ENCODE measurements around the gene PLEKHG5. TPM values are rescaled to one million over a fixed set of nuclear protein-coding genes. Genes with fewer than 3 reads are reported as not detected.

Gene PLEKHG5
- total RNA-seq, 6 donors from 2014 or later: 5.0 to 31.4 (median 12.6) TPM

- ATAC-seq (ENCODE audit: low FRiP score in 2 of 2) (peak; percentile 23 to 42), DNase-seq (peak in 1 of 2 donors; percentile 54)
- H3K27ac ChIP-seq: no peak overlapping the region
- H3K4me3 ChIP-seq: no peak overlapping the region
- H3K4me1 ChIP-seq: peaks cover 14 to 38% (median 27%) of the 10 kb centered on the region in 4 donors
- H3K9me3 ChIP-seq: no peaks in the 10 kb centered on the region
- WGBS, 2 donors: 42 to 55% methylated on average over 10 to 19 of the region's 19 CpGs
- H3K27me3 ChIP-seq: peaks cover 2 to 51% (median 25%) of the 10 kb centered on the region in 4 donors
- peak; percentile 29 to 72 (median 58) for TF ChIP-seq CTCF (IDR thresholded peaks at IDR 0.05)
- TF ChIP-seq EP300 (IDR thresholded peaks at IDR 0.05): no peak
- TF ChIP-seq POLR2A (IDR thresholded peaks at IDR 0.05): no peak
- TF ChIP-seq POLR2AphosphoS5 (IDR thresholded peaks at IDR 0.05): no peak
- no peaks in the 10 kb centered on the region for H3K36me3 ChIP-seq
Measured at GRCh38 chr1:6445062-6445763, 46.3 kb downstream of the PLEKHG5 start.

GRCh38 chr1:6444377-6444776 is 47.1 kb downstream of the PLEKHG5 start:
- DNase-seq: no peak
- H3K27me3 ChIP-seq: peaks cover 2 to 47% (median 22%) of the 10 kb centered on the region in 4 donors
- TF ChIP-seq POLR2A (IDR thresholded peaks at IDR 0.05): no peak
- TF ChIP-seq EP300 (IDR thresholded peaks at IDR 0.05): no peak
- TF ChIP-seq POLR2AphosphoS5 (IDR thresholded peaks at IDR 0.05): no peak
- no peak for TF ChIP-seq CTCF (IDR thresholded peaks at IDR 0.05)
- no peak overlapping the region for H3K4me3 ChIP-seq
- WGBS, 2 donors: 86 to 87% methylated on average over 3 to 15 of the region's 15 CpGs
- ATAC-seq (ENCODE audit: low FRiP score in 2 of 2): no peak
- no peak overlapping the region for H3K27ac ChIP-seq
- H3K36me3 ChIP-seq: no peaks in the 10 kb centered on the region
- H3K9me3 ChIP-seq: no peaks in the 10 kb centered on the region
- H3K4me1 ChIP-seq: peaks cover 14 to 43% (median 31%) of the 10 kb centered on the region in 4 donors

GRCh38 chr1:6443339-6444115 is 47.9 kb downstream of the PLEKHG5 start:
- H3K27ac ChIP-seq: no peak overlapping the region
- no peaks in the 10 kb centered on the region for H3K9me3 ChIP-seq
- no peaks in the 10 kb centered on the region for H3K36me3 ChIP-seq
- H3K27me3 ChIP-seq: peaks cover 2 to 39% (median 19%) of the 10 kb centered on the region in 4 donors
- TF ChIP-seq POLR2A (IDR thresholded peaks at IDR 0.05) (no peak), CTCF (IDR thresholded peaks at IDR 0.05) (no peak), EP300 (IDR thresholded peaks at IDR 0.05) (no peak), POLR2AphosphoS5 (IDR thresholded peaks at IDR 0.05) (no peak)
- 87 to 90% methylated on average over 2 to 6 of the region's 21 CpGs for WGBS, 2 donors
- DNase-seq (peak in 1 of 2 donors; percentile 77), ATAC-seq (ENCODE audit: low FRiP score in 2 of 2) (no peak)
- H3K4me1 ChIP-seq: peaks cover 9 to 34% (median 30%) of the 10 kb centered on the region in 4 donors
- H3K4me3 ChIP-seq: no peak overlapping the region

DNA sequence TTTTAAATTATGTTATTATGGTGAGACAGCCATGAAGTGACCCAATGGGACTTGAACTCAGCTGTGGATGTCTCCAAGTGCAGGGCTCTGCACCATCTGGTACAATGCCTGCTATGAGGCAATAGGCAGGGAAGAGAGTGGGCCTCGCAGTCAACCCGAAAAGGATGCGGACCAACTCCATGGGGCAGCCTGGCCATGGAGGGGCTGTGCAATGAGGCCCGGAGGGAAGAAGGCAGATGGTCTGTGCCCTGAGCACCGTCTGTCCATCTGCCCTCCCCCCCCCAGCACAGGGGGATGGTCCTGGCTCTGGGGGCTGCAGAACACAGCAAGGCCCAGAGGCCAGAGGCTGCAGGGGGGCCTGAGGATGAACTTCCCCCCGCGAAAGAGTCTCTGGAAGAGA is 49.9 kb downstream of the PLEKHG5 start:
- no peak overlapping the region for H3K4me3 ChIP-seq
- H3K4me1 ChIP-seq: peaks cover 0 to 15% (median 11%) of the 10 kb centered on the region in 4 donors
- H3K36me3 ChIP-seq: no peaks in the 10 kb centered on the region
- H3K27ac ChIP-seq: no peak overlapping the region
- peaks cover 0 to 19% (median 5%) of the 10 kb centered on the region in 4 donors for H3K27me3 ChIP-seq
- no peak for ATAC-seq (ENCODE audit: low FRiP score in 2 of 2)
- TF ChIP-seq CTCF (IDR thresholded peaks at IDR 0.05) (no peak), POLR2AphosphoS5 (IDR thresholded peaks at IDR 0.05) (no peak), EP300 (IDR thresholded peaks at IDR 0.05) (no peak), POLR2A (IDR thresholded peaks at IDR 0.05) (no peak)
- DNase-seq: no peak
- no peaks in the 10 kb centered on the region for H3K9me3 ChIP-seq
- WGBS, 2 donors: 74 to 75% methylated on average over 7 of the region's 7 CpGs
